RKO (cell line): ENCODE data around the gene HES2.
A peak's percentile ranks its signal among the peaks of the same experiment; 100 is the strongest.
"Not testable (repeated sequence)": the region's sequence is repeated elsewhere in the genome, so short reads cannot be mapped to it uniquely, and the experiment has no call there.

ENCODE experiments used
- DNase-seq: peaks from one replicate; pipeline ENCODE4 v3.0.0-alpha.2; 2016; ENCODE audit warnings: low spot score

HES2 gene

DNA sequence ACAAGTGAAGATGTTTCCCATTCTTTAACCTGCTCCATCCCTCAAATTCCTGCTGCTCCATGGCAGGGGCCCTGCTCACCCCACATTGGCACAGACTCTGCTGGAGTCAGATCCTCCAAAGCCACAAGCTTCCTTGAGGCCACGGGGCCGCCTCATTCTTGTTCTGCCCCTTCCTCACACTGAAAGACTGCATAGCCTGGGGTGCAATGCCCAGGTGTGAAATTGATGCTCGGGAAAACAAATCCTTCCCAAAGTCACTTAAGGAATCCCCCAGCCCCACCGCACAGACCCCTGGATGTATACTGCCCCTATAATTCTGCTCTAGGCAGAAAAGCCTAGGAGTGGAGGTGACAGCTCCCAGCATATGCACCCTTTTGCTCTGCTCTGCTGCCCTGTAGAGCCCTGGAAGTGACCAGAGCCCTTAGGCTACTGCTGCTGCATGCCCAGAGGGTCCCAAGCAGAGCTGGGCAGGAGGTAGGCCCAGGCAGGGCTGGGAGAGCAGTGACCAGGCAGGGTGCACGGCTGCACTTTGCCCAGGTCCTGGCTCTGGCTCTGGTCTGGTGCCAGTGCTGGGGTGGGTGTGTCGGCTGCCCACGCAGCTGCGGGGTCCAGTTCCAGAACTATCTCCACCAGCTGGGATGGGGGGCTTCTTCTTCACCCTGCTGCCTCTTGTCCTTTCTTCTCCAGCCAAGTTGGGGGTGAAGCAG lies 1.6 kb downstream of the HES2 start:
- no peak for DNase-seq

- DNase-seq, result no peak
These were observed 2.8 kb downstream of the HES2 start for GRCh38 chr1:6416906-6417305.

- DNase-seq, result no peak
These were observed 3.4 kb downstream of the HES2 start for GRCh38 chr1:6416295-6416656.

- no peak for DNase-seq
These were observed 4.7 kb downstream of the HES2 start for GRCh38 chr1:6414881-6415626.

DNA sequence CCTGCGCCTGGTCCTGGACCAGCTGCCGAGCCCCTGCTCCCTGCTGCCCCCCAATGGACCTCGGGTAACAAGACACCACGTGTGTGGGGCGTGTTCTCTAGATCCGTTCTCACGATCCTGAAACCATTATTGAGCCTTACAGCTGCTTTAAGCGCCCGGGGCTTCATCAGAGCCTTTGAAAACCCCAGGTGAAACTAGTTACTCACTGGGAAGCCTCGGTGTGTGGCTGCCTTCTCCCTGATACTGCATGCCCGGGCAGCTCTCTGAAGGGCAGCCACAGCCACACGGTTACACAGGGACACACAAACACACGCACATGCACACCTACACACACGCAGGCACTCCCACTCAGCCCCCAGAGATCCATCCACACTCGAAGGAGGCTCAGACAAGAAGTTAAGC lies 5.3 kb downstream of the HES2 start:
- peak; percentile 60 for DNase-seq

DNA sequence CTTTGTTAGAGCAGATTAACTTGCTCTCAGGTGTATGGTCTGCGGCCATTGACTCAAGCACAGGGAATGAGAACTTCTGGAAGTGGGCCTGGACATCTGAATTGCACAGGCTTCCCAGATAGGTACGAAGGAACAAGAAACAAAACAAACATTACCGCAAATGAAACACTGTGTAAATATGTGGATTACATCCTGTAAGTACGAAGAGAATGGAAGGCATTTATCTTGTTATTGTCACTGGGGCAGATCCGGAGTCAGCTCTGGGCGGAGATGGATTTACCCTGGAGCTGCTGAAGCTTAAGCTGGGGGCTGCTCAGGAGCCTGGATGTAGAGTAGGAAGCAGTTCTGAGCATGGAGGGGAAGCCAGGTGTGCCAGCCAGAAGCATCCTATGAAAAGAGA lies 6.8 kb downstream of the HES2 start:
- no peak for DNase-seq

- DNase-seq, result no peak
These were observed 9.3 kb downstream of the HES2 start for GRCh38 chr1:6410248-6410893.

GRCh38 chr1:6409733-6410132 lies 10.0 kb downstream of the HES2 start:
- DNase-seq, result no peak

DNA sequence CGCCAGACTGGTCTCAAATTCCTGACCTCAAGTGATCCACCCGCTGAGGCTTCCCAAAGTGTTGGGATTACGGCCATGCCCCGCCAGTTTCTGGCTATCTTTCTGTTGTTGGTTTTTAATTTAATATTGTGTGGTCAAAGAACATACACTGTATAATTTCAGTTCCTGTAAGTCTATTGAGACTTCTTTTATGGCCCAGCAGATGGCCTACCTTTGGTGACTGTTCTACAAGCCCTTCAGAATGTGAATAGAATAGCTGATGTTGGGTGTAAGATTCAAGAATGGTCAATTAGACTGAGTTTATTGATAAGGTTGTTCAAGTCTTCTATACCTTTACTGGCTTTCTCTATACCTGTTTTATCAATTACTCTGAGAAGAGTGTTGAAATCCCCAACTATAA lies 10.7 kb downstream of the HES2 start:
- no peak for DNase-seq

GRCh38 chr1:6408023-6408422 lies 11.7 kb downstream of the HES2 start:
- DNase-seq, result peak; percentile 26

DNA sequence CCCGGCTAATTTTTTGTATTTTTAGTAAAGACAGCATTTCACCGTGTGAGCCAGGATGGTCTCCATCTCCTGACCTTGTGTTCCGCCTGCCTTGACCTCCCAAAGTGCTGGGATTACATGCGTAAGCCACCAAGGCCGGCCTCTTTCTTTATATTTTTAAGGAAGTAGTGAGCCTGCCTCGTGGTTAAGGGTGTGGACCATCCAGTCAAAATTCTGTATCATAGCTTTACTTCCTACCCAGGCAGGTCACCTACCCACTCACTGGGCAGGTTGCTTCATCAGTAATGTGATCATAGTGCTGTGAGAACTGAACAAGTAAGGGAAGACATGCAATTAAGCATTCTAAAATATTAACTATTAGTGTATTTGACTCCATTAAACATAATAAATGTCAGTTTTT lies 18.0 kb downstream of the HES2 start:
- DNase-seq, result no peak

GRCh38 chr1:6399294-6399693 lies 20.4 kb downstream of the HES2 start:
- DNase-seq, result no peak

- DNase-seq, result no peak
These were observed 21.8 kb downstream of the HES2 start for GRCh38 chr1:6397844-6398441.

- no peak for DNase-seq
These were observed 22.7 kb downstream of the HES2 start for GRCh38 chr1:6396998-6397397.

- DNase-seq, result not testable (repeated sequence)
These were observed 23.9 kb downstream of the HES2 start for GRCh38 chr1:6395781-6396244.

DNA sequence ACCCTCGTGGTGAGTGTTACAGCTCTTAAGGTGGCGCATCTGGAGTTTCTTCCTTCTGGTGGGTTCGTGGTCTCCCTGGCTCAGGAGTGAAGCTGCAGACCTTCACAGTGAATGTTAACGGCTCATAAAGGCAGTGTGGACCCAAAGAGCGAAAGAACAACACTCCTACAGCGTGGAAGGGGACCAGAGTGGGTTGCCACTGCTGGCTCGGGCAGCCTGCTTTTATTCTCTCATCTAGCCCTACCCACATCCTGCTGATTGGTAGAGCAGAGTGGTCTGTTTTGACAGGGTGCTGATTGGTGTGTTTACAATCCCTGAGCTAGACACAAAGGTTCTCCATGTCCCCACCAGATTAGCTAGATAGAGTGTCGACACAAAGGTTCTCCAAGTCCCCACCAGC lies 24.6 kb downstream of the HES2 start:
- DNase-seq, result not testable (repeated sequence)

DNA sequence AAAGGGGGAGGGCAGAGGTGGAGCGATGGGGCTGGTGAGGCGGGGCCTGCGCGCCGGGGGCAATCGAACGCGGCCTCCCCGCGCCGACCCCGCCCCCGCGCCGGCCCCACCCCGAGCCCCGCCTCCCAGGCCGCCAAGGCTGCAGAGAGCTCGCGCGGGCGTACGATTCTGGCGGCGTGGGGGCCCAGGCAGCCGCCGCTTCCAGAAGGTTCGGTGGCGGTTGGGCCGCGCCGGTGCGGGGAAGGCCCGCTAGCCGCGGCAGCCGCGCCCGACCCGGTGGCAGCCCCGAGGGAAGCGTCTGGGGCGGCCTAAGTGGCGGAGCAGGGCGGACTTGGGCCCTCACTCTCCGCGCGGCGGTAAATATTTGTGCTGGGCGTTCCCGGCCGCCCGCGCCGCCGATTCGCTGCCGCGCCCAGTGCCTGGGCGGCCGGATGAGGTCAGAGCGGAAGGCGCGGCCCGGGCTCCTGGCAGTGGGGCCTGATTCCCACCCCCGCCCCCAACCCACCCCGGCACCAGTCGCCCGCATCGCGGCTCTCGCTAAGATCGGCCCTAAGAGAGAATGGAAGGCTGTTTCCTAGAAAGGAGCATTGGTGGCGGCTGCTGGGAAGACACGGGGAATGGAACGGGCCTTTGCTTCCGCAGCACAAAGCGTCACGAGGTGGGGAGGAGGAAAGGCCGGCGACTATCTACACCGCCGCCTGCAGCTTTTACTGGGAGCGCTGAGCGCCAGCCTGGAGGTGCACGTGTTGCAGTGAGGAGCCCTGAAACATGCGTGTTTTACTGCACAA lies 26.1 kb downstream of the HES2 start, which contains the start of gene ACOT7:
ACOT7 (minus strand) TSS at position 368 of the 788 bp plus-strand sequence. CDS start 368 bp downstream, outside the sequence.
- DNase-seq, result peak; percentile 89

- DNase-seq, result no peak
These were observed 26.8 kb downstream of the HES2 start for GRCh38 chr1:6392809-6393399.

- DNase-seq, result peak; percentile 55
These were observed 27.5 kb downstream of the HES2 start for GRCh38 chr1:6391951-6392808.

GRCh38 chr1:6389971-6390370 lies 29.7 kb downstream of the HES2 start:
- DNase-seq, result no peak
